ENCODE measurements around the gene PDAP1. TPM values are rescaled to one million over a fixed set of nuclear protein-coding genes. Genes with fewer than 3 reads are reported as not detected.

PDAP1 gene
- total and polyA plus RNA-seq, 9 of the 15 experiments (the other 6 are each of a cell fraction or from before 2014, with no cell fraction given), result 10.2 to 315 (median 129) TPM

DNA sequence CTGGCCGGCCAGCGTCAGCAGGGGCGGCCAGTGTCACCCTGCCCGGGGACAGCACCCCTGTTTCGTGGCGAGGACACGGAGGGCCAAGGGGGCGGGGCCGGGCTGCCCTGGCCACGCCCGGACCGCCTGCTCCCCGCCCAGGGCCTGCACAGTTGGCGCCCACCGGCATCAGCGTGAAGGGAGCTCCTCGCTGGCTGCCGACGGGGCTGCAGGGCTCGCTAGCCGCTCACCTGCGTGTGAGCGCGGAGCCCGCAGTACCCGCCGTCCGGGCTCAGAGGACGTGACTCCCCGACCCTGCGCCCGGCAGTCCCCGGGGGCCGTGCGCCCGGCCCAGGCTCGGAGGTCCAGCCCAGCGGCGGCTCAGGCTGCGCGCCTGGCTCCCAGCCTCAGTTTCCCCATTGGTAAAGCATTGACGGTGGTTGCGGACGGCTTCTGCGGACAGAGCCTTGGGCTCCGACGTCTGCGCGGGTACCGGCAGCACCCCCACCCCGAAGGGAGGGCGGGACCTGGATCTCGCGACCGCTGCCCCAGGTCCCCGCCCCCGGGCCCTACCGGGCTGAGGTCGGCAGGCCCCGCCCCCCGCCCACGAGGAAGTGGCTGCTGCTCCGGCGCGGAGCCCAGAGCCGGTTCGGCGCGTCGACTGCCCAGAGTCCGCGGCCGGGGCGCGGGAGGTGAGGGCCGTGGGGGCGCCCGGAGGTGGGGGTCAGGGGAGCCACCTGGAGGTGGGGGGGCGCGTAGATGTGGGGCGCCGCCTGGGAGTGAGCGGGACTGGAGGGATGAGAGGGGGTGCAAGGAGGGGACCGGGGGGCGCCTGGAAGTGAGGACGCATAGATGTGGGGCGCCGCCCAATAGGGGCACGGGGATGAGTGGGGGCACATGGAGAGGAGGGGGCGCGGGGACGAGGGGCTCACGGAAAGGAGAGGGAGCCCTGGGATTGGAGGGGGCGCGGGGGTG is 34.0 kb downstream of the PDAP1 start, which contains the start of gene ARPC1B (continued):
- TF ChIP-seq HNRNPK (IDR thresholded peaks at IDR 0.05; ENCODE audit: low read depth, low read length, poor library complexity, severe bottlenecking) (no peak), XRCC4 (IDR thresholded peaks at IDR 0.05; ENCODE audit: extremely low read depth, insufficient read depth, insufficient read length) (no peak), EHMT2 (IDR thresholded peaks at IDR 0.05) (no peak), ELF4 (CRISPR knock-in tag; IDR thresholded peaks at IDR 0.05) (no peak), U2AF2 (optimal IDR thresholded peaks at IDR 0.05; ENCODE audit: low read depth, low read length) (no peak), HDAC2 (IDR thresholded peaks at IDR 0.05) (no peak), TCF7 (IDR thresholded peaks at IDR 0.05; ENCODE audit: borderline replicate concordance) (0 out of 2 replicates have a peak, but pooled peaks have one; percentile 51), ZC3H11A (IDR thresholded peaks at IDR 0.05; ENCODE audit: low read depth, low read length) (no peak), ZNF41 (CRISPR knock-in tag; conservative IDR thresholded peaks at IDR 0.05) (no peak), PURB (CRISPR knock-in tag; IDR thresholded peaks at IDR 0.05; ENCODE audit: low read depth) (no peak), MYC (IDR thresholded peaks at IDR 0.05; ENCODE audit: low read depth, low read length) (0 out of 2 replicates have a peak, but pooled peaks have one; percentile 31), MYC (CRISPR knock-in tag; IDR thresholded peaks at IDR 0.05; ENCODE audit: borderline replicate concordance, low read depth) (no peak), BRF1 (IDR thresholded peaks at IDR 0.05; ENCODE audit: borderline replicate concordance, extremely low read depth, insufficient read length) (no peak), BCL6 (CRISPR knock-in tag; IDR thresholded peaks at IDR 0.05) (no peak)
- TF ChIP-seq, protein P1, sequence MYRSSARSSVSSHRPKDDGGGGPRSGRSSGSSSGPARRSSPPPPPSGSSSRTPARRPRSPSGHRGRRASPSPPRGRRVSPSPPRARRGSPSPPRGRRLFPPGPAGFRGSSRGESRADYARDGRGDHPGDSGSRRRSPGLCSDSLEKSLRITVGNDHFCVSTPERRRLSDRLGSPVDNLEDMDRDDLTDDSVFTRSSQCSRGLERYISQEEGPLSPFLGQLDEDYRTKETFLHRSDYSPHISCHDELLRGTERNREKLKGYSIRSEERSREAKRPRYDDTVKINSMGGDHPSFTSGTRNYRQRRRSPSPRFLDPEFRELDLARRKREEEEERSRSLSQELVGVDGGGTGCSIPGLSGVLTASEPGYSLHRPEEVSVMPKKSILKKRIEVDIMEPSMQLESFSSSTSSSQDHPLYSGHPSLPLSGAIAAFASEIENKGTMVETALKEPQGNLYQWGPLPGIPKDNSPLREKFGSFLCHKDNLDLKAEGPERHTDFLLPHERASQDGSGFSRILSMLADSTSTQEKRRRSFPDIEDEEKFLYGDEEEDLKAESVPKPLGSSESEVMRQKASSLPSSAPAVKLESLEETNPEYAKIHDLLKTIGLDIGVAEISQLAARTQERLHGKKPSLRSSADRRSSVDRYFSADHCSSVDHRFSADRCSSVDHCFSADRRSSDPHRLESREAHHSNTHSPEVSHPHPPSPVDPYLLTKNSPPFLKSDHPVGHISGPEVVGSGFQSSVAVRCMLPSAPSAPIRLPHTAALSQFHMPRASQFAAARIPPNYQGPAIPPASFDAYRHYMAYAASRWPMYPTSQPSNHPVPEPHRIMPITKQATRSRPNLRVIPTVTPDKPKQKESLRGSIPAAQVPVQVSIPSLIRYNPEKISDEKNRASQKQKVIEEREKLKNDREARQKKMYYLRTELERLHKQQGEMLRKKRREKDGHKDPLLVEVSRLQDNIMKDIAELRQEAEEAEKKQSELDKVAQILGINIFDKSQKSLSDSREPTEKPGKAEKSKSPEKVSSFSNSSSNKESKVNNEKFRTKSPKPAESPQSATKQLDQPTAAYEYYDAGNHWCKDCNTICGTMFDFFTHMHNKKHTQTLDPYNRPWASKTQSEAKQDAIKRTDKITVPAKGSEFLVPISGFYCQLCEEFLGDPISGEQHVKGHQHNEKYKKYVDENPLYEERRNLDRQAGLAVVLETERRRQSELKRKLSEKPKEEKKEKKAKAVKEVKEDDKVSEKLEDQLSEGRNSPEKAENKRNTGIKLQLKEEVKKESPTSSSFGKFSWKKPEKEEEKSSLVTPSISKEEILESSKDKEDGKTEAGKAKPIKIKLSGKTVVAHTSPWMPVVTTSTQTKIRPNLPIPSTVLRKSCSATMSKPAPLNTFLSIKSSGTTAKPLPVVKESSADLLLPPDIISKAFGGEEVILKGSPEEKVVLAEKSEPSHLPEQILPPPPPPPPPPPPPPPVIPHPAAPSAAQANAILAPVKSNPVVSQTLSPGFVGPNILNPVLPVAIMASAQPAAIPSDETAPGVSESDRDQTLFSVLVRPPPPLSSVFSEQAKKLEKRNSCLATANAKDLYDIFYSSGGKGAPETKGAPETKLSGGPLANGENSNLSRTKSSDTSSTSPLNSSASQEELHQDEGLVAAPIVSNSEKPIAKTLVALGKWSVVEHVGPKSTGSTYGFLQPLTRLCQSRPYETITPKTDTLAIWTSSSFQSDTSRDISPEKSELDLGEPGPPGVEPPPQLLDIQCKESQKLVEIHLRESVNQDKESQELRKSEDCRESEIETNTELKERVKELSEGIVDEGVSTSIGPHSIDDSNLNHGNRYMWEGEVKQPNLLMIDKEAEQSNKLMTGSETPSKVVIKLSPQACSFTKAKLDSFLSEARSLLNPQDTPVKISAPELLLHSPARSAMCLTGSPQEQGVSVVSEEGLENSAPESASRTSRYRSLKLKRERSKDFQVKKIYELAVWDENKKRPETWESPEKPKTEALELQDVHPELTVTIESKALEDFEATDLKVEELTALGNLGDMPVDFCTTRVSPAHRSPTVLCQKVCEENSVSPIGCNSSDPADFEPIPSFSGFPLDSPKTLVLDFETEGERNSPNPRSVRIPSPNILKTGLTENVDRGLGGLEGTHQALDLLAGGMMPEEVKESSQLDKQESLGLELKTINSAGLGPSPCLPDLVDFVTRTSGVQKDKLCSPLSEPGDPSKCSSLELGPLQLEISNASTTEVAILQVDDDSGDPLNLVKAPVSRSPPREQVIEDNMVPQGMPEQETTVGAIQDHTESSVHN (IDR thresholded peaks at IDR 0.05; ENCODE audit: borderline replicate concordance in 1 of 2, low read depth in 1 of 2), result no peak
- TF ChIP-seq, protein P2, sequence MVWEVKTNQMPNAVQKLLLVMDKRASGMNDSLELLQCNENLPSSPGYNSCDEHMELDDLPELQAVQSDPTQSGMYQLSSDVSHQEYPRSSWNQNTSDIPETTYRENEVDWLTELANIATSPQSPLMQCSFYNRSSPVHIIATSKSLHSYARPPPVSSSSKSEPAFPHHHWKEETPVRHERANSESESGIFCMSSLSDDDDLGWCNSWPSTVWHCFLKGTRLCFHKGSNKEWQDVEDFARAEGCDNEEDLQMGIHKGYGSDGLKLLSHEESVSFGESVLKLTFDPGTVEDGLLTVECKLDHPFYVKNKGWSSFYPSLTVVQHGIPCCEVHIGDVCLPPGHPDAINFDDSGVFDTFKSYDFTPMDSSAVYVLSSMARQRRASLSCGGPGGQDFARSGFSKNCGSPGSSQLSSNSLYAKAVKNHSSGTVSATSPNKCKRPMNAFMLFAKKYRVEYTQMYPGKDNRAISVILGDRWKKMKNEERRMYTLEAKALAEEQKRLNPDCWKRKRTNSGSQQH (CRISPR knock-in tag; IDR thresholded peaks at IDR 0.05), result no peak
- TF ChIP-seq, protein P3, sequence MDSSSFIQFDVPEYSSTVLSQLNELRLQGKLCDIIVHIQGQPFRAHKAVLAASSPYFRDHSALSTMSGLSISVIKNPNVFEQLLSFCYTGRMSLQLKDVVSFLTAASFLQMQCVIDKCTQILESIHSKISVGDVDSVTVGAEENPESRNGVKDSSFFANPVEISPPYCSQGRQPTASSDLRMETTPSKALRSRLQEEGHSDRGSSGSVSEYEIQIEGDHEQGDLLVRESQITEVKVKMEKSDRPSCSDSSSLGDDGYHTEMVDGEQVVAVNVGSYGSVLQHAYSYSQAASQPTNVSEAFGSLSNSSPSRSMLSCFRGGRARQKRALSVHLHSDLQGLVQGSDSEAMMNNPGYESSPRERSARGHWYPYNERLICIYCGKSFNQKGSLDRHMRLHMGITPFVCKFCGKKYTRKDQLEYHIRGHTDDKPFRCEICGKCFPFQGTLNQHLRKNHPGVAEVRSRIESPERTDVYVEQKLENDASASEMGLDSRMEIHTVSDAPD (CRISPR knock-in tag; IDR thresholded peaks at IDR 0.05), result no peak

Data from K562 (cell line).